ENCODE measurements around the gene PCDHGA1.

The PCDHGA1 gene

GRCh38 chr5:141523991-141524390 is 193.7 kb downstream of the PCDHGA1 start:
- Histone ChIP-seq H3K9me3 (ENCODE audit: control insufficient read depth, low read length) (no peaks in the 10 kb centered on the region), H3K36me3 (ENCODE audit: control insufficient read depth, insufficient read depth, low read length) (peaks cover 19% of the 10 kb centered on the region), H3K27me3 (ENCODE audit: control insufficient read depth, insufficient read depth, low read length, poor library complexity, severe bottlenecking) (no peaks in the 10 kb centered on the region), H3K27ac (ENCODE audit: insufficient read depth, low read depth, low read length, poor library complexity, severe bottlenecking) (peak overlapping the region; percentile 38), H3K4me3 (ENCODE audit: insufficient read depth, low read depth, low read length) (no peak overlapping the region), H3K4me1 (ENCODE audit: control insufficient read depth, insufficient read depth, low read length) (peaks cover 37% of the 10 kb centered on the region)
- WGBS, 2 experiments = 89 to 92% methylated on average over 8 of the region's 8 CpGs

DNA sequence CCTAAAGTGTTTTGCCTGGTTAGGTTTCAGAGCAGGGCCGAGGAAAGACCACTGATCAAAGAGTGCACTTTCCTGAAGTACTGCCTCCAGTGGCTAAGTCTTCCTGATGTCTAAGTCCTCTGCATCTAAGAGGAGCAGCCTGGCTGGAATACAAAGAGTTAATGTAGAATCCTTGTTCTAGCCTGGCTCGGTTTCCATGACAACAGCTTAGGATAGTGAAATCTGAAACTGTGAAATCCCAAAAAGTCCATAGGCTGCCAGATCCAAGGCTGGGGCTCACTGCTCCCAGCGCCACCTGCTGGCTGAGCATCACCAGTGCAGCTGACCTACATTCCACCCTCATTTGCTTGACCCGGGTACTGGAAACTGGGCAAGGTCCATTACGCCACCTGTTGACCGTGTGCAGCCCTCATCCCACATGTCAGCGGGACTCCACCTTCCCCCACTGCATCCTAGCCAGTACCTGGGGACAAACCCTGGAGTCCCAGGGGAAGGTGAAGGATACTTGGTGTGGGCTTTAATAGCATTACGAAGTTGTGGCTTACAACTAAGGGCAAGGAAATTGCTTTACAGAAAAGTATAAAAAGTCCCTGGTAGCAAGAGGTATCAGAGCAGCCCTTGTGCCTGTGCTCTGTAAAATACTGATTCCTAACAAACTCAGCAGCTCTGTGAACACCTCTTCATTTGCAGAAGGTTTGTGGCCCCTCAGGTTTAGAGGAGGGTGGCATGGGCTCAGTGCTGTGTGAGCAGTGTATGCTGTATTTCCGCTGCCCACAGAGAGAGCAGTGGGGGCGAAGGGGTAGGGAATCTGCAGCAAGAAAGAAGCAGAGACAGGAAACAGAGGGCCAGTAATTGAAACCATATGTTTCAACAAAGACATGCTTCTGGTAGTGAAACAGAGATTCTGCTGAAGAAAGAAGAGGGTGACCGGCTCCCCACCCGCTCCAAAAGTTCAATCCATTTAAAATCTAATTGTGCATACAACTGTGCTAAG is 194.6 kb downstream of the PCDHGA1 start:
- Histone ChIP-seq H3K4me3 (ENCODE audit: insufficient read depth, low read depth, low read length) (no peak overlapping the region), H3K27ac (ENCODE audit: insufficient read depth, low read depth, low read length, poor library complexity, severe bottlenecking) (peak overlapping the region; percentile 56), H3K36me3 (ENCODE audit: control insufficient read depth, insufficient read depth, low read length) (peaks cover 14% of the 10 kb centered on the region), H3K27me3 (ENCODE audit: control insufficient read depth, insufficient read depth, low read length, poor library complexity, severe bottlenecking) (no peaks in the 10 kb centered on the region), H3K9me3 (ENCODE audit: control insufficient read depth, low read length) (no peaks in the 10 kb centered on the region), H3K4me1 (ENCODE audit: control insufficient read depth, insufficient read depth, low read length) (peaks cover 37% of the 10 kb centered on the region)
- WGBS, 2 experiments = 21 to 38% methylated on average over 10 to 12 of the region's 12 CpGs

- H3K4me3 ChIP-seq (ENCODE audit: insufficient read depth, low read depth, low read length) = no peak overlapping the region
- peaks cover 6% of the 10 kb centered on the region for H3K36me3 ChIP-seq (ENCODE audit: control insufficient read depth, insufficient read depth, low read length)
- H3K27ac ChIP-seq (ENCODE audit: insufficient read depth, low read depth, low read length, poor library complexity, severe bottlenecking) = peak overlapping the region; percentile 56
- peaks cover 37% of the 10 kb centered on the region for H3K4me1 ChIP-seq (ENCODE audit: control insufficient read depth, insufficient read depth, low read length)
- no peaks in the 10 kb centered on the region for H3K9me3 ChIP-seq (ENCODE audit: control insufficient read depth, low read length)
- WGBS, 2 experiments = 92 to 97% methylated on average over 7 of the region's 7 CpGs
- no peaks in the 10 kb centered on the region for H3K27me3 ChIP-seq (ENCODE audit: control insufficient read depth, insufficient read depth, low read length, poor library complexity, severe bottlenecking)
These were observed 195.3 kb downstream of the PCDHGA1 start for GRCh38 chr5:141525653-141526052.

- H3K27me3 ChIP-seq (ENCODE audit: control insufficient read depth, insufficient read depth, low read length, poor library complexity, severe bottlenecking) = no peaks in the 10 kb centered on the region
- no peak overlapping the region for H3K27ac ChIP-seq (ENCODE audit: insufficient read depth, low read depth, low read length, poor library complexity, severe bottlenecking)
- WGBS, 2 experiments = 89 to 100% methylated on average over 1 of the region's 1 CpG
- peaks cover 20% of the 10 kb centered on the region for H3K4me1 ChIP-seq (ENCODE audit: control insufficient read depth, insufficient read depth, low read length)
- H3K36me3 ChIP-seq (ENCODE audit: control insufficient read depth, insufficient read depth, low read length) = peaks cover 6% of the 10 kb centered on the region
- H3K9me3 ChIP-seq (ENCODE audit: control insufficient read depth, low read length) = no peaks in the 10 kb centered on the region
- H3K4me3 ChIP-seq (ENCODE audit: insufficient read depth, low read depth, low read length) = no peak overlapping the region
These were observed 197.1 kb downstream of the PCDHGA1 start for GRCh38 chr5:141527426-141527825.

- Histone ChIP-seq H3K4me1 (ENCODE audit: control insufficient read depth, insufficient read depth, low read length) (peaks cover 17% of the 10 kb centered on the region), H3K36me3 (ENCODE audit: control insufficient read depth, insufficient read depth, low read length) (peaks cover 6% of the 10 kb centered on the region), H3K4me3 (ENCODE audit: insufficient read depth, low read depth, low read length) (no peak overlapping the region), H3K9me3 (ENCODE audit: control insufficient read depth, low read length) (no peaks in the 10 kb centered on the region), H3K27ac (ENCODE audit: insufficient read depth, low read depth, low read length, poor library complexity, severe bottlenecking) (no peak overlapping the region), H3K27me3 (ENCODE audit: control insufficient read depth, insufficient read depth, low read length, poor library complexity, severe bottlenecking) (no peaks in the 10 kb centered on the region)
- WGBS, 2 experiments = 93 to 95% methylated on average over 11 of the region's 11 CpGs
These were observed 198.1 kb downstream of the PCDHGA1 start for GRCh38 chr5:141528291-141528984.

- 93 to 97% methylated on average over 4 to 5 of the region's 5 CpGs for WGBS, 2 experiments
These were observed 198.7 kb downstream of the PCDHGA1 start for GRCh38 chr5:141529002-141529401.

DNA sequence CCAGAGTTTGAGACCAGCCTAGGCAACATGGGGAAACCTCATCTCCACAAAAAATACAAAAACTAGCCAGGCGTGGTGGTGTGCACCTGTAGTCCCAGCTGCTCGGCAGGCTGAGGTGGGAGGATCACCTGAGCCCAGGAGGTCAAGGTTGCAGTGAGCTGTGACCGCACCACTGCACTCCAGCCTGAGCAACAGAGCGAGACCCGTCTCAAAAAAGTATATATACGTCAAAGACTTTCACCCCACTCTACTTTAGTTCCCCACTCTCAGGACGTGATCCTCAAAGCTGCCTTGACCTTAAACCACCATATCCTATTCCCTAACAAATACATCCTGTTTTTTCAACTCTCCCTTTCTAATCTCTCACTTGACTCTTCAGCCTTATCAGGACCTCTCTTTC is 199.6 kb downstream of the PCDHGA1 start:
- H3K27me3 ChIP-seq (ENCODE audit: control insufficient read depth, insufficient read depth, low read length, poor library complexity, severe bottlenecking) = no peaks in the 10 kb centered on the region
- peaks cover 7% of the 10 kb centered on the region for H3K4me1 ChIP-seq (ENCODE audit: control insufficient read depth, insufficient read depth, low read length)
- peaks cover 10% of the 10 kb centered on the region for H3K36me3 ChIP-seq (ENCODE audit: control insufficient read depth, insufficient read depth, low read length)
- no peak overlapping the region for H3K27ac ChIP-seq (ENCODE audit: insufficient read depth, low read depth, low read length, poor library complexity, severe bottlenecking)
- no peak overlapping the region for H3K4me3 ChIP-seq (ENCODE audit: insufficient read depth, low read depth, low read length)
- H3K9me3 ChIP-seq (ENCODE audit: control insufficient read depth, low read length) = no peaks in the 10 kb centered on the region
- 94% methylated on average over 7 of the region's 7 CpGs for WGBS, 2 experiments

More at GRCh38 chr5:141529002-141529401, 198.7 kb downstream of the PCDHGA1 start:
- Histone ChIP-seq H3K9me3 (ENCODE audit: control insufficient read depth, low read length) (no peaks in the 10 kb centered on the region), H3K27me3 (ENCODE audit: control insufficient read depth, insufficient read depth, low read length, poor library complexity, severe bottlenecking) (no peaks in the 10 kb centered on the region), H3K36me3 (ENCODE audit: control insufficient read depth, insufficient read depth, low read length) (peaks cover 6% of the 10 kb centered on the region), H3K4me3 (ENCODE audit: insufficient read depth, low read depth, low read length) (no peak overlapping the region), H3K27ac (ENCODE audit: insufficient read depth, low read depth, low read length, poor library complexity, severe bottlenecking) (no peak overlapping the region), H3K4me1 (ENCODE audit: control insufficient read depth, insufficient read depth, low read length) (peaks cover 12% of the 10 kb centered on the region)

- no peaks in the 10 kb centered on the region for H3K4me1 ChIP-seq (ENCODE audit: control insufficient read depth, insufficient read depth, low read length)
- H3K27ac ChIP-seq (ENCODE audit: insufficient read depth, low read depth, low read length, poor library complexity, severe bottlenecking) = no peak overlapping the region
- no peaks in the 10 kb centered on the region for H3K27me3 ChIP-seq (ENCODE audit: control insufficient read depth, insufficient read depth, low read length, poor library complexity, severe bottlenecking)
- WGBS, 2 experiments = 96 to 100% methylated on average over 1 of the region's 1 CpG
- H3K9me3 ChIP-seq (ENCODE audit: control insufficient read depth, low read length) = no peaks in the 10 kb centered on the region
- no peak overlapping the region for H3K4me3 ChIP-seq (ENCODE audit: insufficient read depth, low read depth, low read length)
- H3K36me3 ChIP-seq (ENCODE audit: control insufficient read depth, insufficient read depth, low read length) = peaks cover 10% of the 10 kb centered on the region
These were observed 202.4 kb downstream of the PCDHGA1 start for GRCh38 chr5:141532726-141533125.

- Histone ChIP-seq H3K4me3 (ENCODE audit: insufficient read depth, low read depth, low read length) (no peak overlapping the region), H3K9me3 (ENCODE audit: control insufficient read depth, low read length) (no peaks in the 10 kb centered on the region), H3K27me3 (ENCODE audit: control insufficient read depth, insufficient read depth, low read length, poor library complexity, severe bottlenecking) (no peaks in the 10 kb centered on the region), H3K4me1 (ENCODE audit: control insufficient read depth, insufficient read depth, low read length) (no peaks in the 10 kb centered on the region), H3K36me3 (ENCODE audit: control insufficient read depth, insufficient read depth, low read length) (peaks cover 6% of the 10 kb centered on the region), H3K27ac (ENCODE audit: insufficient read depth, low read depth, low read length, poor library complexity, severe bottlenecking) (no peak overlapping the region)
- 86 to 92% methylated on average over 1 of the region's 1 CpG for WGBS, 2 experiments
These were observed 203.6 kb downstream of the PCDHGA1 start for GRCh38 chr5:141533897-141534296.

Measured in ectodermal cell (in vitro differentiated cells).